ENCODE data around the gene HIBADH.

The HIBADH gene

DNA sequence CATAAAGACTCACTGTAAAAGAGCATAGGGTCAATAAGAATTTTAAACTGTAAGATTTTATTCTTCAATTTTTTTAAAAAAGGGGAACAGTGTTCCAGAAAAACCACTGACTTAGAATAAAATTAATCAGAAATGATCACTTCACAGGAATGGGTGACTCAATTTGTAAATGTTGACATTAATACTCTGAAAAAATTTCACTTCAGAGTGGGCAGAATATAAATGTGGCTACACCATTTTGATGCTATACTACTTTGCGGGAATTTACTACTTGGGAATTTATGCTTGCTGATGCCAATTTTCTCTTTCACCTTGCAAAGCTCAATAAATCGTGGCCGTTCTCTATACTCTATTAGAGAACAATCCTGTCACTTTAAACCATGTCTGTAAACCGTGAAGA is 126.9 kb downstream of the HIBADH start:
- Histone ChIP-seq H3K27me3 (ENCODE audit: insufficient read depth, low read length, poor library complexity, severe bottlenecking) (no peaks in the 10 kb centered on the region), H3F3A (ENCODE audit: low read depth) (no peaks in the 10 kb centered on the region), H3K79me2 (ENCODE audit: insufficient read depth, low read length) (no peaks in the 10 kb centered on the region), H3K9me3 (ENCODE audit: insufficient read depth, low read depth, low read length) (no peaks in the 10 kb centered on the region), H3K36me3 (ENCODE audit: insufficient read depth, low read length) (peaks cover 11% of the 10 kb centered on the region; the same call in 1 of the 2 replicates), H4K20me1 (ENCODE audit: insufficient read depth, low read length, poor library complexity, severe bottlenecking) (no peaks in the 10 kb centered on the region), H3K4me2 (ENCODE audit: low read depth, low read length, poor library complexity, severe bottlenecking) (no peak overlapping the region), H3K4me1 (ENCODE audit: insufficient read depth, low read length, poor library complexity, severe bottlenecking) (no peaks in the 10 kb centered on the region), H2AFZ (ENCODE audit: low read length) (no peak overlapping the region), H3K9me2 (replicated peaks; ENCODE audit: low read depth, low read length) (no peaks in the 10 kb centered on the region), H3K9ac (ENCODE audit: low read depth, low read length, poor library complexity, severe bottlenecking) (no peak overlapping the region), H3K4me3 (ENCODE audit: low read length, poor library complexity, severe bottlenecking) (no peak overlapping the region)
- no peak for TF ChIP-seq EZH2phosphoT487 (IDR thresholded peaks at IDR 0.05; ENCODE audit: borderline replicate concordance)
- TF ChIP-seq, protein P1, sequence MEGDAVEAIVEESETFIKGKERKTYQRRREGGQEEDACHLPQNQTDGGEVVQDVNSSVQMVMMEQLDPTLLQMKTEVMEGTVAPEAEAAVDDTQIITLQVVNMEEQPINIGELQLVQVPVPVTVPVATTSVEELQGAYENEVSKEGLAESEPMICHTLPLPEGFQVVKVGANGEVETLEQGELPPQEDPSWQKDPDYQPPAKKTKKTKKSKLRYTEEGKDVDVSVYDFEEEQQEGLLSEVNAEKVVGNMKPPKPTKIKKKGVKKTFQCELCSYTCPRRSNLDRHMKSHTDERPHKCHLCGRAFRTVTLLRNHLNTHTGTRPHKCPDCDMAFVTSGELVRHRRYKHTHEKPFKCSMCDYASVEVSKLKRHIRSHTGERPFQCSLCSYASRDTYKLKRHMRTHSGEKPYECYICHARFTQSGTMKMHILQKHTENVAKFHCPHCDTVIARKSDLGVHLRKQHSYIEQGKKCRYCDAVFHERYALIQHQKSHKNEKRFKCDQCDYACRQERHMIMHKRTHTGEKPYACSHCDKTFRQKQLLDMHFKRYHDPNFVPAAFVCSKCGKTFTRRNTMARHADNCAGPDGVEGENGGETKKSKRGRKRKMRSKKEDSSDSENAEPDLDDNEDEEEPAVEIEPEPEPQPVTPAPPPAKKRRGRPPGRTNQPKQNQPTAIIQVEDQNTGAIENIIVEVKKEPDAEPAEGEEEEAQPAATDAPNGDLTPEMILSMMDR (conservative IDR thresholded peaks at IDR 0.05; ENCODE audit: low read length) = no peak

- Histone ChIP-seq H3K9me3 (ENCODE audit: insufficient read depth, low read depth, low read length) (no peaks in the 10 kb centered on the region), H3K79me2 (ENCODE audit: insufficient read depth, low read length) (no peaks in the 10 kb centered on the region), H3K9ac (ENCODE audit: low read depth, low read length, poor library complexity, severe bottlenecking) (no peak overlapping the region), H3K9me2 (replicated peaks; ENCODE audit: low read depth, low read length) (no peaks in the 10 kb centered on the region), H3K4me1 (ENCODE audit: insufficient read depth, low read length, poor library complexity, severe bottlenecking) (no peaks in the 10 kb centered on the region), H3K36me3 (ENCODE audit: insufficient read depth, low read length) (peaks cover 13% of the 10 kb centered on the region; the same call in 1 of the 2 replicates), H3K27me3 (ENCODE audit: insufficient read depth, low read length, poor library complexity, severe bottlenecking) (no peaks in the 10 kb centered on the region), H3K4me2 (ENCODE audit: low read depth, low read length, poor library complexity, severe bottlenecking) (no peak overlapping the region), H3F3A (ENCODE audit: low read depth) (no peaks in the 10 kb centered on the region), H2AFZ (ENCODE audit: low read length) (no peak overlapping the region), H4K20me1 (ENCODE audit: insufficient read depth, low read length, poor library complexity, severe bottlenecking) (no peaks in the 10 kb centered on the region), H3K4me3 (ENCODE audit: low read length, poor library complexity, severe bottlenecking) (no peak overlapping the region)
- TF ChIP-seq, protein P1 (conservative IDR thresholded peaks at IDR 0.05; ENCODE audit: low read length) = no peak
- TF ChIP-seq EZH2phosphoT487 (IDR thresholded peaks at IDR 0.05; ENCODE audit: borderline replicate concordance) = no peak
Measured at GRCh38 chr7:27533652-27534081, 129.0 kb downstream of the HIBADH start.

GRCh38 chr7:27532314-27532713 is 130.4 kb downstream of the HIBADH start:
- Histone ChIP-seq H3K36me3 (ENCODE audit: insufficient read depth, low read length) (peaks cover 16% of the 10 kb centered on the region; the same call in 1 of the 2 replicates), H3K9me2 (replicated peaks; ENCODE audit: low read depth, low read length) (no peaks in the 10 kb centered on the region), H3K4me2 (ENCODE audit: low read depth, low read length, poor library complexity, severe bottlenecking) (no peak overlapping the region), H4K20me1 (ENCODE audit: insufficient read depth, low read length, poor library complexity, severe bottlenecking) (no peaks in the 10 kb centered on the region), H3K4me1 (ENCODE audit: insufficient read depth, low read length, poor library complexity, severe bottlenecking) (no peaks in the 10 kb centered on the region), H3K9me3 (ENCODE audit: insufficient read depth, low read depth, low read length) (no peaks in the 10 kb centered on the region), H3F3A (ENCODE audit: low read depth) (no peaks in the 10 kb centered on the region), H2AFZ (ENCODE audit: low read length) (no peak overlapping the region), H3K79me2 (ENCODE audit: insufficient read depth, low read length) (no peaks in the 10 kb centered on the region), H3K9ac (ENCODE audit: low read depth, low read length, poor library complexity, severe bottlenecking) (no peak overlapping the region), H3K4me3 (ENCODE audit: low read length, poor library complexity, severe bottlenecking) (no peak overlapping the region), H3K27me3 (ENCODE audit: insufficient read depth, low read length, poor library complexity, severe bottlenecking) (no peaks in the 10 kb centered on the region)
- TF ChIP-seq EZH2phosphoT487 (IDR thresholded peaks at IDR 0.05; ENCODE audit: borderline replicate concordance) = no peak
- TF ChIP-seq, protein P1 (conservative IDR thresholded peaks at IDR 0.05; ENCODE audit: low read length) = no peak

Measured in Loucy (cell line).